Body of pancreas (tissue), 4 donors: ENCODE data around the gene CFAP161. TPM values are rescaled to one million over a fixed set of nuclear protein-coding genes. Genes with fewer than 3 reads are reported as not detected.

ENCODE experiments used
- ATAC-seq: fragments of 150-250 bp; one replicate; pipeline ENCODE4 v1.9.1; 2016
- DNase-seq, 4 donors: peaks; one replicate each; pipeline ENCODE4 v3.0.0-alpha.2; 2019
- H3K27ac ChIP-seq, 4 donors: fragments of 200-600 bp; sonication (generic); 1 replicate in 3 of 4; 2 replicates in 1 of 4; pipeline versions ENCODE4 v1.5.1 to v1.6.1; 2016 to 2019; ENCODE audit warnings: mild to moderate bottlenecking in 1 of 4, mixed read lengths in 1 of 4, moderate library complexity in 1 of 4
- H3K27me3 ChIP-seq, 2 donors: fragments of 200-600 bp; sonication (generic); one replicate each; pipeline ENCODE4 v1.6.0; 2016; ENCODE audit warnings: mild to moderate bottlenecking in 1 of 2
- H3K36me3 ChIP-seq, 2 donors: fragments of 200-600 bp; sonication (generic); replicated peaks in 1 of 2; 2 replicates each; pipeline ENCODE4 v1.5.1; 2016; ENCODE audit warnings: low read depth in 2 of 2; ENCODE audit not compliant: insufficient read depth in 1 of 2
- H3K4me1 ChIP-seq: fragments of 200-600 bp; sonication (generic); one replicate; pipeline ENCODE4 v1.6.0; 2016
- H3K4me3 ChIP-seq, 2 donors: fragments of 200-600 bp; sonication (generic); 1 replicate in 1 of 2; 2 replicates in 1 of 2; pipeline ENCODE4 v1.5.1; 2016 to 2019
- H3K9me3 ChIP-seq, 3 donors: fragments of 200-600 bp; sonication (generic); 1 replicate in 2 of 3; 2 replicates in 1 of 3; pipeline ENCODE4 v1.5.1; 2016
- POLR2A ChIP-seq, 3 donors: fragments of 450-650 bp; IDR thresholded peaks; one replicate each; pipeline ENCODE4 v1.6.1; 2016; ENCODE audit warnings: antibody characterized with exemption in 3 of 3, mild to moderate bottlenecking in 2 of 3
- WGBS, 2 donors: methylation state at CpG; one replicate each; pipeline ENCODE4 v1.1.5; 2017; 5-methylcytosine and 5-hydroxymethylcytosine counted together
- intact Hi-C: fragments of 100-400 bp; cut with DNase I; formaldehyde crosslinking; loops from one replicate; pipeline ENCODE4 v1.15.1; 2023
- total RNA-seq, 2 donors: library from RNA; depleted of rRNA; stranded (reverse); fragments of >200 nt; gene quantifications; one replicate each; pipeline ENCODE4 v1.1.0, GENCODE V29; 2016
- TF ChIP-seq, protein P1 (sequence below), 7 experiments: fragments of 450-650 bp in 4 of 7; fragments of 200-600 bp in 3 of 7; sonication (generic) in 3 of 7; IDR thresholded peaks; one replicate each; pipeline ENCODE4 v1.5.1; 2016 to 2019; ENCODE audit warnings: antibody characterized with exemption in 7 of 7

The CFAP161 gene
- not detected for total RNA-seq

DNA sequence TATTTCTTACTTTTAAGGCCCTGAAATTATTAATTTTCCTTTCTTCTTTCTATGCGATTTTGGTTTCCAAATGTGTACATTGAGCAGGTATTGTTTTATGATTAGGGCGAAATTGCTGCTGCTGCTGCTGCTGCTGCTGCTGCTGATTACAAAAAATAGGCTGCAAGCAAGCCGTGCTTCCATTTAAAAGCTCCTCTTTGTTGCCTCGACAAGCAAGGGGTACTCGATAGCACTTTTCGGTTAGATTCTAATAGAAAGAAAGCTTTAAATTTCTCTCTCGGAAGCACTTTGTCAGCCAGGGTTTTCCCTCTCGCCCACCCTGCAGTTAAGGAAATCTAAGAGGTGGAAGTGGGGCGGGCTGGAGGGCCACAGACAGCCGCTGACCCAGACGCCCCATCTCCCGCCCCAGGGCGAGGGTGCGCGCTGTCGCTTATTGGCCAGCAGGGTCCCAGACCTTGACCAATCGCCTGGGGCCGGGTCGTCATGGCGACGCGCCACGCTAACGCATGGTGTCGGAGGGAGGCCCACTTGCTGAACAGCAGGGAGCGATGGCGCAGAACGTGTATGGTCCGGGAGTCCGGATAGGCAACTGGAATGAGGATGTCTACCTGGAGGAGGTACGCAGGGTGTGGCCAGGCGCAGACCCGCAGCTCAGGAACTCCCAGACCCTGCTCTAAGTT lies at the start of gene CFAP161:
Gene CFAP161, plus strand, starts transcription at position 489 of the 680 bp plus-strand sequence. Its CDS starts 60 bp downstream, at position 549.
- Histone ChIP-seq H3K27ac (no peak within 1 kb of the TSS), H3K4me1 (peaks cover 8% of the 10 kb centered on the region), H3K4me3 (no peak within 1 kb of the TSS), H3K27me3 (no peaks in the 10 kb centered on the region), H3K36me3 (no peaks in the 10 kb centered on the region), H3K9me3 (no peaks in the 10 kb centered on the region)
- TF ChIP-seq, protein P1, sequence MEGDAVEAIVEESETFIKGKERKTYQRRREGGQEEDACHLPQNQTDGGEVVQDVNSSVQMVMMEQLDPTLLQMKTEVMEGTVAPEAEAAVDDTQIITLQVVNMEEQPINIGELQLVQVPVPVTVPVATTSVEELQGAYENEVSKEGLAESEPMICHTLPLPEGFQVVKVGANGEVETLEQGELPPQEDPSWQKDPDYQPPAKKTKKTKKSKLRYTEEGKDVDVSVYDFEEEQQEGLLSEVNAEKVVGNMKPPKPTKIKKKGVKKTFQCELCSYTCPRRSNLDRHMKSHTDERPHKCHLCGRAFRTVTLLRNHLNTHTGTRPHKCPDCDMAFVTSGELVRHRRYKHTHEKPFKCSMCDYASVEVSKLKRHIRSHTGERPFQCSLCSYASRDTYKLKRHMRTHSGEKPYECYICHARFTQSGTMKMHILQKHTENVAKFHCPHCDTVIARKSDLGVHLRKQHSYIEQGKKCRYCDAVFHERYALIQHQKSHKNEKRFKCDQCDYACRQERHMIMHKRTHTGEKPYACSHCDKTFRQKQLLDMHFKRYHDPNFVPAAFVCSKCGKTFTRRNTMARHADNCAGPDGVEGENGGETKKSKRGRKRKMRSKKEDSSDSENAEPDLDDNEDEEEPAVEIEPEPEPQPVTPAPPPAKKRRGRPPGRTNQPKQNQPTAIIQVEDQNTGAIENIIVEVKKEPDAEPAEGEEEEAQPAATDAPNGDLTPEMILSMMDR (IDR thresholded peaks at IDR 0.05), result peak in 2 of 7 experiments; percentile 4 to 15
- no peak for TF ChIP-seq POLR2A (IDR thresholded peaks at IDR 0.05)
- ATAC-seq (peak; percentile 85), DNase-seq (peak; percentile 70 to 82 (median 74))
- WGBS, 2 donors, result 5 to 18% methylated on average over 27 to 33 of the region's 33 CpGs
- intact Hi-C loops, result no loop called here

GRCh38 chr15:81084716-81085115 lies 49.4 kb upstream of the CFAP161 start:
- ATAC-seq (no peak), DNase-seq (no peak)
- H3K4me1 ChIP-seq, result no peaks in the 10 kb centered on the region
- no peaks in the 10 kb centered on the region for H3K9me3 ChIP-seq
- 83 to 88% methylated on average over 4 of the region's 4 CpGs for WGBS, 2 donors
- no peaks in the 10 kb centered on the region for H3K36me3 ChIP-seq
- no peak overlapping the region for H3K27ac ChIP-seq
- no peak overlapping the region for H3K4me3 ChIP-seq
- TF ChIP-seq POLR2A (IDR thresholded peaks at IDR 0.05), result no peak
- TF ChIP-seq, protein P1 (IDR thresholded peaks at IDR 0.05), result no peak
- no peaks in the 10 kb centered on the region for H3K27me3 ChIP-seq
- intact Hi-C loops, result no loop called here

DNA sequence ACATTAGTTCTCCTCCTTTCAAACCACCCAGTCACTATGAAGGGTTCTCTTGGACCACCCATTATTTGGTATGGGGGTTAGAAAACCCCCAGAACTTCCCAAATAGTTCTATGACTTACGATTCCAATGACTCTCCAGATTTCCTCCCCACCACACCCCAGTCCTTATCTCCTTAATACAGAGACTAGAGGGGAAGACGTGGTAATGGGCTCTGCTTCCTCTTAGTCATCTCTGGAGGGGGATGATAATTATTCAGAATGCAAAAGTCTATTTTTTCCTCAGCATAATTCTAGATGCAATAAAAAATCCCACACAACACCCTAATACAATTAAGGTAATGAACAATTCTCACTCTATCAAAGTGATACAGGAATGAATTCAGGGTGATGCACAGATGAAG lies 48.9 kb upstream of the CFAP161 start:
- 74 to 80% methylated on average over 2 of the region's 2 CpGs for WGBS, 2 donors
- Histone ChIP-seq H3K27me3 (no peaks in the 10 kb centered on the region), H3K9me3 (no peaks in the 10 kb centered on the region), H3K36me3 (no peaks in the 10 kb centered on the region), H3K4me1 (no peaks in the 10 kb centered on the region), H3K4me3 (no peak overlapping the region), H3K27ac (no peak overlapping the region)
- intact Hi-C loops, result no loop called here
- TF ChIP-seq, protein P1 (IDR thresholded peaks at IDR 0.05), result no peak
- TF ChIP-seq POLR2A (IDR thresholded peaks at IDR 0.05), result no peak
- DNase-seq, result no peak
- ATAC-seq, result no peak

- Histone ChIP-seq H3K4me1 (no peaks in the 10 kb centered on the region), H3K27me3 (no peaks in the 10 kb centered on the region), H3K36me3 (no peaks in the 10 kb centered on the region), H3K27ac (no peak overlapping the region), H3K9me3 (no peaks in the 10 kb centered on the region), H3K4me3 (no peak overlapping the region)
- no peak for DNase-seq
- WGBS, 2 donors, result 90 to 91% methylated on average over 5 of the region's 5 CpGs
- ATAC-seq, result no peak
- intact Hi-C loops, result no loop called here
- TF ChIP-seq, protein P1 (IDR thresholded peaks at IDR 0.05), result no peak
- TF ChIP-seq POLR2A (IDR thresholded peaks at IDR 0.05), result no peak
These were observed 48.2 kb upstream of the CFAP161 start for GRCh38 chr15:81085898-81086297.

GRCh38 chr15:81087066-81087465 lies 47.0 kb upstream of the CFAP161 start:
- 66 to 75% methylated on average over 5 of the region's 5 CpGs for WGBS, 2 donors
- intact Hi-C loops, result no loop called here

More at GRCh38 chr15:81087066-81087465, 47.0 kb upstream of the CFAP161 start:
- DNase-seq, result no peak
- Histone ChIP-seq H3K36me3 (no peaks in the 10 kb centered on the region), H3K27ac (no peak overlapping the region), H3K4me3 (no peak overlapping the region), H3K9me3 (no peaks in the 10 kb centered on the region), H3K27me3 (no peaks in the 10 kb centered on the region), H3K4me1 (peaks cover 3% of the 10 kb centered on the region)
- TF ChIP-seq, protein P1 (IDR thresholded peaks at IDR 0.05), result no peak
- TF ChIP-seq POLR2A (IDR thresholded peaks at IDR 0.05), result no peak
- no peak for ATAC-seq
